PC-3 (cell line): Measurements from ENCODE around the gene MAGI1.

ENCODE experiments used
- CTCF ChIP-seq: fragments of 300-600 bp; sonication (generic); conservative IDR thresholded peaks from 2 replicates; pipeline ENCODE4 v1.5.1; 2017; ENCODE audit warnings: antibody characterized with exemption, low read depth, mild to moderate bottlenecking, low read length
- EZH2phosphoT487 ChIP-seq: fragments of 300-600 bp; sonication (generic); IDR thresholded peaks from 2 replicates; pipeline ENCODE4 v1.6.1; 2018; ENCODE audit warnings: mild to moderate bottlenecking, antibody characterized with exemption, low read length, borderline replicate concordance

- TF ChIP-seq CTCF = no peak
- no peak for TF ChIP-seq EZH2phosphoT487
Observed at GRCh38 chr3:65605876-65606432, 432.8 kb downstream of the MAGI1 start.
